GM19025 (cell line): ENCODE data around the gene CCNF.
"Not testable (repeated sequence)": the region's sequence is repeated elsewhere in the genome, so short reads cannot be mapped to it uniquely, and the experiment has no call there.

Experiments
- ATAC-seq: cut with Tn5 transposase; IDR thresholded peaks from one replicate; pipeline ENCODE4 v1.9.1; 2021; ENCODE audit warnings: mild to moderate bottlenecking, low read depth, moderate library complexity; ENCODE audit not compliant: unreplicated experiment

Gene CCNF

DNA sequence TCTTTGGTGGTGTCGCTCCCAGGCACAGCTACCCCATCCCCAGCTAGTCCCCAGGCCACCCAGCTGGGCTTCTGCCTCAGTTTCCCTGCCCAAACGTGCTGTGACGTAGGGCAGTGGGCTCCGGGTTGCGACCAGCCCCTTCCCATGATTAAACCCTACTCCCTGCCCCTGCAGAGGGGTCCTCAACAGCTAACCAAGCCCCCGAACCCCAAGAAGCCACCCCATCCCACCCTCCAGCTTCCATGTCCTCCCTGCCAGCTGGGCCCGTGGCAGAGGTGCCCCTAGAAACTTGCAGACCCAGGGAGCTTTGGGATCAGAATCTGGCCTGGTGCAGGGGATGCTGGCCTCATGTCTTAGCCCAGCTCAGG, 41.0 kb downstream of the CCNF start:
- no peak for ATAC-seq

DNA sequence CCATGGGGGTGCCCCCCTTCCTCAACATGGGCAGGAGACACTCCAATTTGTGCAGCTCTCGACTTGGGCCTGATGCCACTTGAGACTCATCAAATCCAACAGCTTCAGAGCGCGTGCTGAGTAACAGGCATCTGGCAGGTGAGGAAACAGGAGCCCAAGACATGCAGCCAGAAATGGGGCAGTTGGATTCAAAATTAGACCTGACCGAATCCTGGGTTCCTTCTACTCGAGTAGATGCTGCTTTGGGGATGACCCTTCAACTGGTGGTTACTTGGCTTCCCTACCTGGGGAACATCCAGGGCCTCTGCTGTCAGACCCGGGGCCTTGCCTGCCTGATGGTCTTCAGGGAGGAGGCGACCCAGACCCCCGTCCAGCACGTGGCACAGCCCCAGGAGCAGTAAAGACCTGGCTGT, 41.4 kb downstream of the CCNF start:
- ATAC-seq: no peak

DNA sequence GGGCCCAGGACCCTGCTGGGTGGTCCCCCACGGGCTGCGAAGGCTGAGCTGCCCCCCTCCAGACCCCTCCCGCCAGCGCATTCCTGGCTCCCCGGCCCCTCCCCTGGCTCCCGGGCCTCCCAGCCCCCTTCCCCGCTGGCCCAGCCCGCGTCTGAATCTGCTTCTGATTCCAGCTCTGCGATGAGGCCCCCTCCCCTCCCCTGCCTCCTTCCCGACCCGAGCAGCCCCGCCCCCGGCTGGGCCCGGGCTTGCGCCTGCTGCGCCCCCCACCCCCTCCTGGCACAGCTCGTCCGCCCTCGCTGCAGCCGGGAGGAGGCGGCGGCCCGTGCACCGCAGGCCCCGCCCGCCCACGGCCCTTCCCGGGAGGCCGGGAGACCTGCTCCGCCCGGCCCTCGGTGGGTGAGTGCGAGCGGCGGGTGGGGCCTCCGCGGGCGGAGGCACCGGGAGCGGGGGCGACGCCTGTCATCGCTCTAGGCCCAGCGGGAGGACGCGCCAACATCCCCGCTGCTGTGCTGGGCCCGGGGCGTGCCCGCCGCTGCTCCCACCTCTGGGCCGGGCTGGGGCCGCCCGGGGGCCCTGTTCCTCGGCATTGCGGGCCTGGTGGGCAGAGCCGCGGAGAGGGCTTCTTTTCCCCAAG, 41.9 kb downstream of the CCNF start, which contains the start of gene NTN3:
TSS of gene NTN3 (plus strand) at position 282 of the 637 bp plus-strand sequence. CDS start 405 bp downstream, outside the sequence.
- no peak for ATAC-seq

- no peak for ATAC-seq
Measured at GRCh38 chr16:2471653-2472487, 42.6 kb downstream of the CCNF start.

DNA sequence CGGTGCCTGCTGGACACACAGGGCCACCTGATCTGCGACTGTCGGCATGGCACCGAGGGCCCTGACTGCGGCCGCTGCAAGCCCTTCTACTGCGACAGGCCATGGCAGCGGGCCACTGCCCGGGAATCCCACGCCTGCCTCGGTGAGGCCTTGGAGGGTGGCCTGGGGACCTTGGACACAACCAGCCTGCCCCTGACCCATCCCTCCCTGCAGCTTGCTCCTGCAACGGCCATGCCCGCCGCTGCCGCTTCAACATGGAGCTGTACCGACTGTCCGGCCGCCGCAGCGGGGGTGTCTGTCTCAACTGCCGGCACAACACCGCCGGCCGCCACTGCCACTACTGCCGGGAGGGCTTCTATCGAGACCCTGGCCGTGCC, 43.2 kb downstream of the CCNF start:
- no peak for ATAC-seq

DNA sequence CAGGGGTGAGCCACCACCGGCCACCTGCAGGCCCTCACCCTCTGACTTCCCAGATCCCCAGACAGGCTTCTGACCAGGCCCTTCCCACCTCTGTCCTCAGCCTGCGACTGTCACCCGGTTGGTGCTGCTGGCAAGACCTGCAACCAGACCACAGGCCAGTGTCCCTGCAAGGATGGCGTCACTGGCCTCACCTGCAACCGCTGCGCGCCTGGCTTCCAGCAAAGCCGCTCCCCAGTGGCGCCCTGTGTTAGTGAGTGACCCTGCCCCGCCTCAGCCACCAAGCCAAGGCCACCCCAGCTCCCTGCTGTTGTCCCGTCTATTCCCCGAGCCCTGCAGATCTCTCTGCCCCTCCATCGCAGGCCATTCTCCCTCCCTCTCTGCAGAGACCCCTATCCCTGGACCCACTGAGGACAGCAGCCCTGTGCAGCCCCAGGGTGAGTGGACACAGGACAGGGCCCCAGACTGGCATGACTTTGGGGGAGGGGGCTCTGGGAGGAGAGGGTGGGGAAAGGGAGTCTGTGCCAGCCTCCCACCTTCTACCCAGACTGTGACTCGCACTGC, 43.7 kb downstream of the CCNF start:
- ATAC-seq: no peak

GRCh38 chr16:2473446-2473926, 44.2 kb downstream of the CCNF start:
- ATAC-seq: no peak

- peak; percentile 10 for ATAC-seq
Measured at GRCh38 chr16:2473999-2474876, 45.0 kb downstream of the CCNF start.

DNA sequence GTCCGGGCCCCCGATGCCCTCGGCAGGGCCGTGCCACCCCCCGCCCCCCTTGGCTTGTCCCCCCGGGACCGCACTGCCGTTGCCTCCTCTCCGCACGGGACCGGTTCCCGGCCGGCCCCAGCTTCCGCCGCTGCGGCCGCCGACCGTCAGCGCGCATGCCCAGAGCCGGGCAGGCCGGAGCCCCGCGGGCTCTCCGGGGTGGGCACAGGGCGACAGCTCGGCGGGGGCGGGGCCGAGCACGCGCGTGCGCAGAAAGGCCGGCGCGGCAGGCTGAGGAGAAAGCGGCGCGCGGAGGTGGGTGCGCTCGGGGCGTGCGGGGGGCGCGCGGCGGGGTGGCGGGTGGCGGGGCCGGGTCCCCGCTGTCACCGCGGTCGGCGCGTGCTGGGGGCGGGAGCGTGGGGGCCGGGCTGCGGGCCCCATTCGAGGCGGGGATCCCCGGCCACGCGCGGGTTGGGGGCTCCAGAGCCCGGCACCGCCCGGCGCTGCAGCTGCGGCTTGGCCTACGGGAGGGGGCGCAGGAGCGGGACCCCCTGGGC, 45.7 kb downstream of the CCNF start, which contains the start of gene TBC1D24:
TSS of gene TBC1D24 (plus strand) at position 251 of the 536 bp plus-strand sequence. CDS start 21,022 bp downstream, outside the sequence.
- ATAC-seq: peak; percentile 70

DNA sequence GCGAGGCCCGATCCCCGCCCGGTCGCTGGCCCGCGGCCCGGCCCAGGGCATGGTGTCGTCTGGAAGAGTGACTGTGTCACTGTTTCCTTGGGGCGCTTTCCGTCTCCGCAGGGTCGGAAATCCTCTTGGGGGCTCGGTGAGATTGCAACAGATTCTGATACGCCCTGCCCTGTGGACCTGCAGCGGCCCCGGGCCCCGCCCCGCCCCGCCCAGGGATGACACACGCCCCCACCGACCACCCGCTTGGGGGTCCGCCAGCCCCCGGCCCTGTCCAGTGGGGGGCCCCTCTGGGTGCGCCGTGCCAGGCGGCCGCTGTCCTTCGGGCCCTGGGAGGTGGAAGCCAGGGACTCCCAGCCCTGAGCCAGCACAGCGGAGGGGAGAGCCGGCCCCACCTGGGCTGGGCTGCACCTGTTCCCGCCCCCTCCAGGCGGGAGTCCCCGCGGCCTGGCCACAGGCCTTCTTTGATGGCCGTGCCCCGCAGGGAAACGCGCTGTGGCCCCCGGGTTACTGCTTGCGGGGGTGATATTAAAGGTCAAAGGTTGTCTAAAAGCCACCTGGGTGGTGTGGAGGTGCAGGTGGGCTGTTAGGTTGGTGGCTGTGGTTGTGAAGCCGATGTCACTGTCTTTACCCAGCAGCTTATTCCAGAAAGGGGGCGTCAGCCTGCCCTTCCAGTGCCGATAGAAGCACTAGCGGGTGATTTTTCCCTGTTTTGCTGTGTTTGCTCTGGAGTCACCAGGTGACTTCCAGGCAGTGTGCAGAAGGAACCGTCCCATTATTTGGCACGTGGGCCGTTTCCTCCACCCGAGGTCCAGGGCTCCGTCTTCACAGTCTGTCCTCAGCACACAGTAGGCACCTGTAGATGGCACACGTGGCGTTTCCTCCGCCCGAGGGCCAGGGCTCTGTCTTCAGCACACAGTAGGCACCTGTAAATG, 46.4 kb downstream of the CCNF start:
- ATAC-seq: no peak

DNA sequence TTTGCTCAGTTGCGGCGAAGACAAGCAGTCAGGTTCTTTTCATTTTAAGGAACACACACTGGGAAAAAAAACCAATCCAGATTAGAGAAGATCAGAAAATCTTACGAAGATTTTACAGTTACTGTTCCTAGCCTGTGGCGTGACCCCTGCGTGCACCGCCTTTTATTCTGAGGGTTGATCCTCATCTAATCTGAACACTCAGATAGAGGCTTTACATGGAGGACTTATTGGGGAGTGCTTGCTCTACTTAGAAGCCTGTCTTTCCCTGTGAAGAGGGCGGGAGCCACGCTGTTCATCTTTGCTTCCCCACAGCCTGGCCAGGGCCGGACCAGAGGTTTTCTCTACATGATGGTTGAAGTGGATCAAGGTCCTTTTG, 47.1 kb downstream of the CCNF start:
- no peak for ATAC-seq

GRCh38 chr16:2476741-2477140, 47.5 kb downstream of the CCNF start:
- no peak for ATAC-seq

- ATAC-seq: no peak
Measured at GRCh38 chr16:2477327-2477726, 48.1 kb downstream of the CCNF start.

DNA sequence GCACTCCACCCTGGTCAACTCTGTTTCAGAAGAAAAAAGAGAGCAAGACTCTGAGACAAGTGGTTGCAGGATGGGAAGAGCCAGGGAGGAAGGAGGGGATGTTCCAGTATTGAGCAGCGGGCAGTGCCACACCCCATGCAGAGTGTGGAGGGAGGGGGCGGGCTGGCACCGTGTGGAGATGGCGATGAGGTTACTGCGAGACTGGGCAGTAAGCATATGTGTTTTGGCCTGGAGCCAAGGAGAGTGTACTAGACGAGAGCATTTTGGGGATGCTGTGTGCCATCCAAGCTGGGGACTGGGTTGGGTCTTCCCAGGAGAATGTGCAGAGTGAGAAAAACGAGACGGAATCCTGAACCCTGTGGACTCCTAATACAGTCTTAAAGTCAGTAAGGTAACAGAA, 49.0 kb downstream of the CCNF start:
- no peak for ATAC-seq

DNA sequence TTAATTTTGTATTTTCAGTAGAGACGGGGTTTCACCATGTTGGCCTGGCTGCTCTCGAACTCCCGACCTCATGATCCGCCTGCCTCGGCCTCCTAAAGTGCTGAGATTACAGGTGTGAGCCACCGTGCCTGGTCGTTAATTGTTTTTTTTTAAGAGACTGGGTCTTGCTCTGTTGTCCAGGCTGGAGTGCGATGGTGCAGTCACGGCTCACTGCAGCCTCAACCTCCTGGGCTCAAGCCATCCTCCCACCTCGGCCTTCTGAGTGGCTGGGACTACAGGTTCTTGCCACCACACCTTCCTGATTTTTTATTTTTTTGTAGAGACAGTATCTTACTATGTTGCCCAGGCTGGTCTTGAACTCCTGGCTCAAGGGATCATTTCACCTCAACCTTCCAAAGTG, 50.7 kb downstream of the CCNF start:
- not testable (repeated sequence) for ATAC-seq

GRCh38 chr16:2480948-2481347, 51.7 kb downstream of the CCNF start:
- ATAC-seq: no peak

- no peak for ATAC-seq
Measured at GRCh38 chr16:2481676-2482075, 52.4 kb downstream of the CCNF start.

- ATAC-seq: no peak
Measured at GRCh38 chr16:2482249-2482648, 53.0 kb downstream of the CCNF start.
